IMR-90 (cell line): ENCODE results near the gene ZBTB7B. TPM values are rescaled to one million over a fixed set of nuclear protein-coding genes. Genes with fewer than 3 reads are reported as not detected.

Experiments used
- ATAC-seq: fragments of 200-7000 bp; cut with Tn5 transposase; 2 replicates; pipeline ENCODE4 v1.9.1; 2020; ENCODE audit warnings: low read depth, mild to moderate bottlenecking, moderate library complexity
- BruUV-seq: library from RNA; stranded (reverse); fragments of 400-500 nt; replicated peaks from 2 replicates; lab custom pipeline; 2021; lab: Mats Ljungman, UMichigan
- CTCF ChIA-PET: fragments of 300-600 bp; formaldehyde crosslinking; extraction: SDS; loops from one replicate; lab custom pipeline; 2021; ENCODE audit warnings: antibody characterized with exemption; lab: Yijun Ruan, JAX
- POLR2A ChIA-PET: fragments of 300-600 bp; sonication (Branson Sonifier 250); formaldehyde crosslinking; loops from one replicate; lab custom pipeline; 2022; ENCODE audit warnings: antibody characterized with exemption; ENCODE audit not compliant: unreplicated experiment; lab: Charles Lee
- DNase-seq: peaks from one replicate; pipeline ENCODE4 v3.0.0; 2013
- H2AFZ ChIP-seq: replicated peaks from 2 replicates; pipeline ENCODE3; 2013; ENCODE audit warnings: low read length, mild to moderate bottlenecking; ENCODE audit not compliant: poor library complexity
- H2AK5ac ChIP-seq: 2 replicates; pipeline ENCODE4 v1.6.1; 2013; ENCODE audit warnings: low read depth, low read length, inconsistent platforms
- H2AK9ac ChIP-seq: replicated peaks from 2 replicates; pipeline ENCODE3; 2013; ENCODE audit warnings: mild to moderate bottlenecking, low read depth, low read length, moderate library complexity; ENCODE audit not compliant: poor library complexity
- H2BK120ac ChIP-seq: 2 replicates; pipeline ENCODE4 v1.6.1; 2013; ENCODE audit warnings: low read depth, low read length, inconsistent platforms
- H2BK15ac ChIP-seq: 3 replicates; pipeline ENCODE4 v1.6.1; 2013; ENCODE audit warnings: low read depth, low read length, inconsistent platforms
- H2BK20ac ChIP-seq: 2 replicates; pipeline ENCODE4 v1.6.1; 2013; ENCODE audit warnings: low read depth, mild to moderate bottlenecking, inconsistent platforms, low read length, moderate library complexity
- H2BK5ac ChIP-seq: 2 replicates; pipeline ENCODE4 v1.6.1; 2013; ENCODE audit warnings: mild to moderate bottlenecking, low read depth, low read length, inconsistent platforms; ENCODE audit not compliant: poor library complexity, severe bottlenecking
- H3K14ac ChIP-seq: replicated peaks from 2 replicates; pipeline ENCODE4 v1.6.1; 2013; ENCODE audit warnings: low read depth, low read length, inconsistent platforms
- H3K18ac ChIP-seq: 2 replicates; pipeline ENCODE4 v1.6.1; 2013; ENCODE audit warnings: low read depth, low read length, control low read depth
- H3K23ac ChIP-seq: 2 replicates; pipeline ENCODE4 v1.6.1; 2013; ENCODE audit warnings: low read depth, low read length, inconsistent platforms
- H3K27ac ChIP-seq: 2 replicates; pipeline ENCODE4 v1.5.1; 2013; ENCODE audit warnings: mild to moderate bottlenecking, control low read depth, low read length; ENCODE audit not compliant: insufficient read depth
- H3K27me3 ChIP-seq: 2 replicates; pipeline ENCODE4 v1.6.1; 2013; ENCODE audit warnings: low read length; ENCODE audit not compliant: control insufficient read depth, insufficient read depth
- H3K36me3 ChIP-seq: 2 replicates; pipeline ENCODE4 v1.6.1; 2013; ENCODE audit warnings: low read length, mixed read lengths; ENCODE audit not compliant: control insufficient read depth, insufficient read depth
- H3K4ac ChIP-seq: 2 replicates; pipeline ENCODE4 v1.6.1; 2013; ENCODE audit warnings: low read depth, low read length, inconsistent platforms
- H3K4me1 ChIP-seq: 2 replicates; pipeline ENCODE4 v1.6.1; 2013; ENCODE audit warnings: low read length, mixed read lengths; ENCODE audit not compliant: control insufficient read depth, insufficient read depth
- H3K4me2 ChIP-seq: 2 replicates; pipeline ENCODE4 v1.6.1; 2013; ENCODE audit warnings: low read depth, mild to moderate bottlenecking, control low read depth, low read length, moderate library complexity
- H3K4me3 ChIP-seq: 2 replicates; pipeline ENCODE4 v1.5.1; 2013; ENCODE audit warnings: low read depth, mild to moderate bottlenecking, control low read depth, low read length, moderate library complexity; ENCODE audit not compliant: insufficient read depth
- H3K56ac ChIP-seq: 2 replicates; pipeline ENCODE4 v1.6.1; 2013; ENCODE audit warnings: low read length, inconsistent platforms; ENCODE audit not compliant: insufficient read depth; ENCODE audit errors: extremely low read depth
- H3K79me1 ChIP-seq, 2 experiments: 2 replicates each; pipeline ENCODE4 v1.6.1; 2013; ENCODE audit warnings: low read length in 2 of 2, inconsistent platforms in 1 of 2, low read depth in 1 of 2
- H3K9ac ChIP-seq: 2 replicates; pipeline ENCODE4 v1.6.1; 2013; ENCODE audit warnings: low read depth, low read length, control low read depth
- H3K9me1 ChIP-seq: 2 replicates; pipeline ENCODE4 v1.6.1; 2013; ENCODE audit warnings: low read length, inconsistent platforms; ENCODE audit not compliant: insufficient read depth
- H3K9me3 ChIP-seq: 2 replicates; pipeline ENCODE4 v1.6.1; 2013; ENCODE audit warnings: low read length; ENCODE audit not compliant: control insufficient read depth, insufficient read depth
- H4K20me1 ChIP-seq: 2 replicates; pipeline ENCODE4 v1.6.1; 2013; ENCODE audit warnings: low read length, inconsistent platforms; ENCODE audit not compliant: insufficient read depth
- H4K5ac ChIP-seq: 2 replicates; pipeline ENCODE4 v1.6.1; 2013; ENCODE audit warnings: mild to moderate bottlenecking, low read depth, low read length, control low read depth
- H4K8ac ChIP-seq, 2 experiments: 2 replicates each; pipeline ENCODE4 v1.6.1; 2013; ENCODE audit warnings: low read depth in 2 of 2, low read length in 2 of 2, control low read depth in 1 of 2, inconsistent platforms in 1 of 2
- H4K91ac ChIP-seq: 2 replicates; pipeline ENCODE4 v1.6.1; 2013; ENCODE audit warnings: low read depth, low read length, inconsistent platforms; ENCODE audit not compliant: insufficient read depth
- BHLHE40 ChIP-seq: fragments of 150-350 bp; IDR thresholded peaks from 2 replicates; pipeline ENCODE4 v1.6.1; 2016; ENCODE audit warnings: mild to moderate bottlenecking, low read depth, low read length
- CEBPB ChIP-seq: IDR thresholded peaks from 2 replicates; pipeline ENCODE4 v1.6.1; 2012; ENCODE audit warnings: low read depth, low read length, improper control_type of control experiment
- CHD1 ChIP-seq: IDR thresholded peaks from 2 replicates; pipeline ENCODE4 v1.6.1; 2012; ENCODE audit warnings: low read depth, low read length, improper control_type of control experiment
- MAFK ChIP-seq: IDR thresholded peaks from 2 replicates; pipeline ENCODE4 v1.6.1; 2012; ENCODE audit warnings: low read depth, low read length, improper control_type of control experiment
- MXI1 ChIP-seq: IDR thresholded peaks from 2 replicates; pipeline ENCODE4 v1.6.1; 2012; ENCODE audit warnings: low read depth, mild to moderate bottlenecking, low read length, moderate library complexity, borderline replicate concordance
- NFE2L2 ChIP-seq: fragments of 150-350 bp; IDR thresholded peaks from 2 replicates; pipeline ENCODE4 v1.6.1; 2016; ENCODE audit warnings: low read depth, mild to moderate bottlenecking, low read length
- RAD21 ChIP-seq: IDR thresholded peaks from 2 replicates; pipeline ENCODE4 v1.6.1; 2012; ENCODE audit warnings: low read length, improper control_type of control experiment
- RFX5 ChIP-seq: IDR thresholded peaks from 2 replicates; pipeline ENCODE4 v1.8.0; 2012; ENCODE audit warnings: low read depth, mild to moderate bottlenecking, low read length, moderate library complexity
- SMC3 ChIP-seq: fragments of 150-350 bp; IDR thresholded peaks from 2 replicates; pipeline ENCODE4 v1.6.1; 2016; ENCODE audit warnings: low read depth, mild to moderate bottlenecking, antibody characterized with exemption, low read length, moderate library complexity
- USF2 ChIP-seq: fragments of 150-350 bp; IDR thresholded peaks from 2 replicates; pipeline ENCODE4 v1.6.1; 2017; ENCODE audit warnings: mild to moderate bottlenecking, antibody characterized with exemption, low read length, low read depth
- WGBS, 2 experiments: methylation state at CpG; one replicate each; pipeline versions ENCODE4 v1.1.5 to v1.1.7; 2013; ENCODE audit warnings: missing lambda C conversion rate in 2 of 2; ENCODE audit not compliant: insufficient read length in 1 of 2; ENCODE audit errors: extremely low coverage in 2 of 2; 5-methylcytosine and 5-hydroxymethylcytosine counted together
- dilution Hi-C: fragments of 300-500 bp; cut with HindIII; formaldehyde crosslinking; loops from one replicate; pipeline ENCODE4 v1.14.3; 2018; ENCODE audit warnings: low sequenced_read_pairs; ENCODE audit not compliant: unreplicated experiment
- in situ Hi-C: fragments of 300-500 bp; cut with MboI; formaldehyde crosslinking; loops from 3 replicates; pipeline ENCODE4 v1.14.3; 2019; ENCODE audit warnings: low sequenced_read_pairs, inconsistent platforms, mixed read lengths
- intact Hi-C: fragments of 100-400 bp; cut with micrococcal nuclease; formaldehyde crosslinking; loops from 2 replicates; pipeline ENCODE4 v1.10.0; 2022
- polyA plus RNA-seq, 3 experiments: library from polyadenylated mRNA; depleted of rRNA; stranded (reverse); fragments of >200 nt; gene quantifications; 2 replicates each; pipeline ENCODE4 v1.2.3, GENCODE V29; 2012; ENCODE audit warnings: low replicate concordance in 1 of 3
- total RNA-seq: library from RNA; depleted of rRNA; stranded (reverse); fragments of >200 nt; gene quantifications from 2 replicates; pipeline ENCODE4 v1.2.3, GENCODE V29; 2012
- TF ChIP-seq, protein P1 (sequence below): fragments of 150-350 bp; IDR thresholded peaks from 2 replicates; pipeline ENCODE4 v1.6.1; 2016; ENCODE audit warnings: low read depth, mild to moderate bottlenecking, low read length, moderate library complexity, borderline replicate concordance
- TF ChIP-seq, protein P2 (sequence below): conservative IDR thresholded peaks from 2 replicates; pipeline ENCODE4 v1.5.1; 2012; ENCODE audit warnings: mild to moderate bottlenecking, low read depth, low read length, improper control_type of control experiment

The ZBTB7B gene
- total and polyA plus RNA-seq, 2 of the 4 experiments (the other 2 are of a cell fraction), result 7.7 to 17.4 TPM

- no peak overlapping the region for H3K4me3 ChIP-seq
- H3K27ac ChIP-seq, result no peak overlapping the region
- H2BK15ac ChIP-seq, result no peak overlapping the region
- no TSS peak for BruUV-seq
- WGBS, 2 experiments, result 14% methylated on average over 1 of the region's 5 CpGs; no CpG with 5 or more reads in 1 of the 2 experiments
- H3K9me3 ChIP-seq, result no peaks in the 10 kb centered on the region
- peaks cover 21% of the 10 kb centered on the region; the same call in 1 of the 2 replicates for H3K36me3 ChIP-seq
- peaks cover 3% of the 10 kb centered on the region; the same call in 1 of the 2 replicates for H3K9me1 ChIP-seq
- H3K4me2 ChIP-seq, result peak overlapping the region; percentile 57; the same call in 1 of the 2 replicates
- no peak overlapping the region for H2BK5ac ChIP-seq
- no peak overlapping the region for H3K56ac ChIP-seq
- H4K20me1 ChIP-seq, result peaks cover 17% of the 10 kb centered on the region
- H3K23ac ChIP-seq, result no peak overlapping the region
- H4K91ac ChIP-seq, result no peak overlapping the region
- no peak for TF ChIP-seq MXI1
- TF ChIP-seq CHD1, result no peak
- no peak for TF ChIP-seq RAD21
- TF ChIP-seq NFE2L2, result no peak
- TF ChIP-seq, protein P1, sequence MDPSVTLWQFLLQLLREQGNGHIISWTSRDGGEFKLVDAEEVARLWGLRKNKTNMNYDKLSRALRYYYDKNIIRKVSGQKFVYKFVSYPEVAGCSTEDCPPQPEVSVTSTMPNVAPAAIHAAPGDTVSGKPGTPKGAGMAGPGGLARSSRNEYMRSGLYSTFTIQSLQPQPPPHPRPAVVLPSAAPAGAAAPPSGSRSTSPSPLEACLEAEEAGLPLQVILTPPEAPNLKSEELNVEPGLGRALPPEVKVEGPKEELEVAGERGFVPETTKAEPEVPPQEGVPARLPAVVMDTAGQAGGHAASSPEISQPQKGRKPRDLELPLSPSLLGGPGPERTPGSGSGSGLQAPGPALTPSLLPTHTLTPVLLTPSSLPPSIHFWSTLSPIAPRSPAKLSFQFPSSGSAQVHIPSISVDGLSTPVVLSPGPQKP, result no peak
- no peak for TF ChIP-seq SMC3
- TF ChIP-seq BHLHE40, result no peak
- no peak for TF ChIP-seq USF2
- TF ChIP-seq MAFK, result no peak
- no peak for TF ChIP-seq CEBPB
- TF ChIP-seq, protein P2, sequence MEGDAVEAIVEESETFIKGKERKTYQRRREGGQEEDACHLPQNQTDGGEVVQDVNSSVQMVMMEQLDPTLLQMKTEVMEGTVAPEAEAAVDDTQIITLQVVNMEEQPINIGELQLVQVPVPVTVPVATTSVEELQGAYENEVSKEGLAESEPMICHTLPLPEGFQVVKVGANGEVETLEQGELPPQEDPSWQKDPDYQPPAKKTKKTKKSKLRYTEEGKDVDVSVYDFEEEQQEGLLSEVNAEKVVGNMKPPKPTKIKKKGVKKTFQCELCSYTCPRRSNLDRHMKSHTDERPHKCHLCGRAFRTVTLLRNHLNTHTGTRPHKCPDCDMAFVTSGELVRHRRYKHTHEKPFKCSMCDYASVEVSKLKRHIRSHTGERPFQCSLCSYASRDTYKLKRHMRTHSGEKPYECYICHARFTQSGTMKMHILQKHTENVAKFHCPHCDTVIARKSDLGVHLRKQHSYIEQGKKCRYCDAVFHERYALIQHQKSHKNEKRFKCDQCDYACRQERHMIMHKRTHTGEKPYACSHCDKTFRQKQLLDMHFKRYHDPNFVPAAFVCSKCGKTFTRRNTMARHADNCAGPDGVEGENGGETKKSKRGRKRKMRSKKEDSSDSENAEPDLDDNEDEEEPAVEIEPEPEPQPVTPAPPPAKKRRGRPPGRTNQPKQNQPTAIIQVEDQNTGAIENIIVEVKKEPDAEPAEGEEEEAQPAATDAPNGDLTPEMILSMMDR, result no peak
- TF ChIP-seq RFX5, result no peak
- ATAC-seq (no peak), DNase-seq (no peak)
- no peak overlapping the region for H3K14ac ChIP-seq
- H2AFZ ChIP-seq, result no peak overlapping the region
- no peak overlapping the region for H4K8ac ChIP-seq
- H3K79me1 ChIP-seq, result peaks cover 10 to 17% of the 10 kb centered on the region in 2 experiments
- ChIA-PET POLR2A (no interaction called here), CTCF (interaction anchor here (2.1 to 2.3 kb wide), 2 partner anchors 20 to 26 kb away, joined by 7 to 9 read pairs; no protein-coding TSS in a partner anchor)
- H2AK5ac ChIP-seq, result no peak overlapping the region
- H2AK9ac ChIP-seq, result no peak overlapping the region
- H3K4me1 ChIP-seq, result peaks cover 4% of the 10 kb centered on the region; the same call in 1 of the 2 replicates
- no peak overlapping the region for H3K9ac ChIP-seq
- in situ Hi-C loops, result no loop called here
- H3K27me3 ChIP-seq, result no peaks in the 10 kb centered on the region
- H3K4ac ChIP-seq, result no peak overlapping the region
- no peak overlapping the region for H2BK20ac ChIP-seq
- H3K18ac ChIP-seq, result no peak overlapping the region
- H4K5ac ChIP-seq, result no peak overlapping the region
- no peak overlapping the region for H2BK120ac ChIP-seq
- dilution Hi-C loops, result no loop called here
- intact Hi-C loops, result loop anchor here (5.0 kb wide), 1 partner anchor 108 kb away; the partner anchor contains the start of gene PBXIP1
Observed at GRCh38 chr1:155064832-155065429, 62.3 kb downstream of the ZBTB7B start.
